Thyroid gland (tissue), 4 donors: ENCODE data around the gene ITIH5. TPM values are rescaled to one million over a fixed set of nuclear protein-coding genes. Genes with fewer than 3 reads are reported as not detected.

Experiments used
- DNase-seq, 2 donors: peaks; one replicate each; pipeline ENCODE4 v3.0.0-alpha.2; 2019
- H3K27ac ChIP-seq, 3 donors: fragments of 200-600 bp; sonication (generic); 1 replicate in 2 of 3; 2 replicates in 1 of 3; pipeline ENCODE4 v1.5.1; 2016 to 2019; ENCODE audit warnings: mild to moderate bottlenecking in 1 of 3, moderate library complexity in 1 of 3
- H3K27me3 ChIP-seq: fragments of 200-600 bp; sonication (generic); one replicate; pipeline ENCODE4 v1.5.1; 2019
- H3K36me3 ChIP-seq, 2 donors: fragments of 200-600 bp; sonication (generic); one replicate each; pipeline ENCODE4 v1.5.1; 2016 to 2019
- H3K4me1 ChIP-seq, 2 donors: fragments of 200-600 bp; sonication (generic); one replicate each; pipeline ENCODE4 v1.5.1; 2017 to 2019
- H3K4me3 ChIP-seq, 3 donors: fragments of 200-600 bp; sonication (generic); replicated peaks in 1 of 3; 1 replicate in 2 of 3; 2 replicates in 1 of 3; pipeline ENCODE4 v1.5.1; 2016; ENCODE audit warnings: mild to moderate bottlenecking in 1 of 3
- H3K9me3 ChIP-seq: fragments of 200-600 bp; sonication (generic); one replicate; pipeline ENCODE4 v1.5.1; 2017
- POLR2A ChIP-seq, 2 donors: fragments of 450-650 bp; IDR thresholded peaks; one replicate each; pipeline ENCODE4 v1.6.1; 2017; ENCODE audit warnings: antibody characterized with exemption in 2 of 2, mild to moderate bottlenecking in 2 of 2, moderate library complexity in 1 of 2
- WGBS, 2 donors: methylation state at CpG; one replicate each; pipeline ENCODE4 v1.1.5; 2017; 5-methylcytosine and 5-hydroxymethylcytosine counted together
- intact Hi-C: fragments of 100-400 bp; cut with DNase I; formaldehyde crosslinking; loops from one replicate; pipeline ENCODE4 v1.15.1; 2023
- total RNA-seq, 4 donors: library from RNA; depleted of rRNA; stranded (reverse); fragments of >200 nt; gene quantifications; one replicate each; pipeline ENCODE4 v1.2.3, GENCODE V29; 2016
- TF ChIP-seq, protein P1 (sequence below), 6 experiments: fragments of 200-600 bp in 3 of 6; fragments of 450-650 bp in 3 of 6; sonication (generic) in 3 of 6; IDR thresholded peaks; one replicate each; pipeline ENCODE4 v1.5.1; 2016 to 2019; ENCODE audit warnings: antibody characterized with exemption in 6 of 6, mild to moderate bottlenecking in 2 of 6, inconsistent platforms in 1 of 6, moderate library complexity in 1 of 6

ITIH5 gene
- total RNA-seq, 4 donors from 2014 or later, result 14.4 to 31.3 (median 20.2) TPM

DNA sequence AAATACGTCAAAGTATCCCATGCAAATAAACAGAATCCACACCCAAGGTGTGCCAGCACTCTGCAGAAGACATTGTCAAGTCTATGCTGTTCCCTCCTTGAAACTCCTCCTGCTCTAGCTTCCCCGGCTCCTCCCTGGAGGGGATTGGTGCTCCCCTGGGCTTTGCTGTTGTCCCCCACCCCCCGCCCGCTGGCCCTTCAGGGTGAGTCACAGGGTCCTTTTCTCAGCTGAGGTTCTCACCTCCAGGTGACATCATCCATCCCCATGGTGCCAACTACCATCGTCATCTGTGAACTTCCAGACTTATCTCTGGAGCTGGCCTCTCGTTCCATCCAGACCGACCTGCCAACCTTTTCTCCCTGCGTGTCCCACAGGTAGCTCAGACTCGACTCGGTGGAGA, 77.0 kb downstream of the ITIH5 start:
- Histone ChIP-seq H3K36me3 (no peaks in the 10 kb centered on the region), H3K4me3 (no peak overlapping the region), H3K9me3 (no peaks in the 10 kb centered on the region), H3K27me3 (no peaks in the 10 kb centered on the region), H3K27ac (no peak overlapping the region), H3K4me1 (no peaks in the 10 kb centered on the region)
- intact Hi-C loops, result no loop called here
- TF ChIP-seq, protein P1, sequence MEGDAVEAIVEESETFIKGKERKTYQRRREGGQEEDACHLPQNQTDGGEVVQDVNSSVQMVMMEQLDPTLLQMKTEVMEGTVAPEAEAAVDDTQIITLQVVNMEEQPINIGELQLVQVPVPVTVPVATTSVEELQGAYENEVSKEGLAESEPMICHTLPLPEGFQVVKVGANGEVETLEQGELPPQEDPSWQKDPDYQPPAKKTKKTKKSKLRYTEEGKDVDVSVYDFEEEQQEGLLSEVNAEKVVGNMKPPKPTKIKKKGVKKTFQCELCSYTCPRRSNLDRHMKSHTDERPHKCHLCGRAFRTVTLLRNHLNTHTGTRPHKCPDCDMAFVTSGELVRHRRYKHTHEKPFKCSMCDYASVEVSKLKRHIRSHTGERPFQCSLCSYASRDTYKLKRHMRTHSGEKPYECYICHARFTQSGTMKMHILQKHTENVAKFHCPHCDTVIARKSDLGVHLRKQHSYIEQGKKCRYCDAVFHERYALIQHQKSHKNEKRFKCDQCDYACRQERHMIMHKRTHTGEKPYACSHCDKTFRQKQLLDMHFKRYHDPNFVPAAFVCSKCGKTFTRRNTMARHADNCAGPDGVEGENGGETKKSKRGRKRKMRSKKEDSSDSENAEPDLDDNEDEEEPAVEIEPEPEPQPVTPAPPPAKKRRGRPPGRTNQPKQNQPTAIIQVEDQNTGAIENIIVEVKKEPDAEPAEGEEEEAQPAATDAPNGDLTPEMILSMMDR (IDR thresholded peaks at IDR 0.05), result no peak
- TF ChIP-seq POLR2A (IDR thresholded peaks at IDR 0.05), result no peak
- 86 to 94% methylated on average over 10 of the region's 10 CpGs for WGBS, 2 donors
- no peak for DNase-seq

DNA sequence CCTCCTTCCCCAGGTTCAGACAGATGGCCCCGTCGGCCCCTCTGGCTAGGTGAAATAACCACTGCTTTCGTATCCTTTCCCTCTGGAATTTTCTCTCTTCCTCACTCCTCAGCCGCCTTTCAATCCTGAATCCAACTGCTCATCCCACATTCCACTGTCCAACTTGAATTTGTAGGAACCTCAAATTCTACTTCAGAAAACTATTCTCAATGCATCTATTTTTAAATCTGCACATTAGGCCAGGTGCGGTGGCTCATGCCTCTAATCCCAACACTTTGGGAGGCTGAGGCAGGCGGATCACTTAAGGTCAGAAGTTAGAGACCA, 78.9 kb downstream of the ITIH5 start:
- no peak overlapping the region for H3K27ac ChIP-seq
- TF ChIP-seq, protein P1 (IDR thresholded peaks at IDR 0.05), result no peak
- H3K4me3 ChIP-seq, result no peak overlapping the region
- H3K9me3 ChIP-seq, result no peaks in the 10 kb centered on the region
- no peaks in the 10 kb centered on the region for H3K36me3 ChIP-seq
- no peaks in the 10 kb centered on the region for H3K27me3 ChIP-seq
- WGBS, 2 donors, result 92 to 95% methylated on average over 6 of the region's 6 CpGs
- no peaks in the 10 kb centered on the region for H3K4me1 ChIP-seq
- DNase-seq, result no peak
- intact Hi-C loops, result no loop called here

DNA sequence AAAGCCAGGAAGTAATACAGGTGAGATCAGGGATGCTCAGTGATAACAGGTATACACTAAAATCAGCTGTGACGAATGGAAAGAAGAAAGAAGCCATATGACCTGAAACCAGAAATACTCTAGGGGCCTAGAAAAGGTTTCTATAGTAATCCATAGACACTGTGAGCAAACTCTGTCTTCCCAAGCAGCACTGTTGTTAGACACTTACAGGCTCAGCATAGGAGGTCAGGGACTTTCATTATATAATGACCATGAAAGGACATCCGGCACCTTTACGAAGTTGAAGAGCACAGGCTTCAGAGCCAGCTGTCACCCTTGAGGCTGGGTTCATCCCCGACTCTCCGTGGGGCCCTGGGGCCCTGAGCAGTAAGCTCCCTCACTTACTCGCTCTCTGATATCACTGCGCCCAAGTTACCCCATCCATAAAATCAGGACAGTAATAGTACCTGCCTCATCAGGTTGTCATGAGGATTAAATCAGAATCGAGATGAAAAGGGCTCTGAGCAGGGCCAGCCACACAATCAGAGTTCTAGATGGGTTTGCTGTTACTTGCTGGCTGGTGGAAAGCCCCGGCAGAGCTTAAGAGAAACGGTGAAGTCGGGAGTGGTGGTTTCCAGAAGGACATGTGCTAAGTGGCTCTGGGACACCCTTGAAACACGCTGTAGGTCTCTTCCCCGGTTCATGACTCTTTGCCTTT, 79.5 kb downstream of the ITIH5 start:
- Histone ChIP-seq H3K4me1 (no peaks in the 10 kb centered on the region), H3K9me3 (no peaks in the 10 kb centered on the region), H3K27me3 (no peaks in the 10 kb centered on the region), H3K36me3 (no peaks in the 10 kb centered on the region), H3K4me3 (no peak overlapping the region), H3K27ac (no peak overlapping the region)
- intact Hi-C loops, result no loop called here
- TF ChIP-seq POLR2A (IDR thresholded peaks at IDR 0.05), result no peak
- WGBS, 2 donors, result 83 to 90% methylated on average over 13 of the region's 13 CpGs
- no peak for DNase-seq

DNA sequence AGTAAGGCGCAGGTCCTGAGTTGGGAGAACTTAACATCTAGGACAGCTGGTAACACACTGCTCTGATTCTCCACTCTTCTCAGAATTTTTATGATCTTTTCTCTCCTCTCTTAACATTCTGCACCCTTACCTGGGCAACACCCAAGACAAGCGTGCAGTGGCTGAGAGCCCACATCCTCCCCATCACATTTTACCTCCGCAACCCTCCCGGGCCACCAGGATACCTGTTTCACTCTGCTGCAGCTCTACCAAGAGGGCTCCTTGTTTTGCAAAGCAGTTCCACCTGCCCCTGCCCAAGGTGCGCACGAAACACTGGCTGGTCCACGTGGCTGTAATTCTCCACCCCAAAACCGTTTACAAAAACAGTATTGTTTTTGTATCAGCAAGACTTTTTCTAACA, 81.5 kb downstream of the ITIH5 start:
- Histone ChIP-seq H3K27ac (no peak overlapping the region), H3K4me3 (no peak overlapping the region), H3K4me1 (no peaks in the 10 kb centered on the region), H3K9me3 (no peaks in the 10 kb centered on the region), H3K36me3 (no peaks in the 10 kb centered on the region), H3K27me3 (no peaks in the 10 kb centered on the region)
- WGBS, 2 donors, result 78 to 83% methylated on average over 8 of the region's 8 CpGs
- no peak for DNase-seq
- intact Hi-C loops, result no loop called here
- TF ChIP-seq, protein P1 (IDR thresholded peaks at IDR 0.05), result no peak
- TF ChIP-seq POLR2A (IDR thresholded peaks at IDR 0.05), result no peak

DNA sequence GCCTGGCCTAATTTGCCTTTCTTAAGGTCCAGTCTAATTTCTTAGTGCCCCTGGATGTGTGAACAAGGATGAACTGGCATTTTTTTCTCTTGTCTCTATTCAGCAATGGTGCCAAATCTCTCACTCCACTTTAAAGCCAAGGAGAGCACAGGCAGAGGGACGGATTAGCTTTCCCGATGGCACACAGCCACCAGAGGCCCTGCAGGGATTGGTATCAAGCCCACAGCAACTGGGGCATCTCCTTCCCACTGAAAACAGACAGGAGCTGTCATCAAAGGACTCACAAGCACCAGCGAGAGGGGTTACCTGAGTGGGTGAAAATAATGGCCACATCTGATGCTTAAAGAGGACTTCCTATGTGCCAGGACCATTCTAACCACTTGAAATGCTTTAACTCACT, 83.1 kb downstream of the ITIH5 start:
- H3K4me3 ChIP-seq, result no peak overlapping the region
- no peaks in the 10 kb centered on the region for H3K4me1 ChIP-seq
- H3K27me3 ChIP-seq, result no peaks in the 10 kb centered on the region
- no peaks in the 10 kb centered on the region for H3K36me3 ChIP-seq
- 89 to 92% methylated on average over 3 of the region's 3 CpGs for WGBS, 2 donors
- H3K9me3 ChIP-seq, result no peaks in the 10 kb centered on the region
- no peak for DNase-seq
- TF ChIP-seq, protein P1 (IDR thresholded peaks at IDR 0.05), result no peak
- no peak for TF ChIP-seq POLR2A (IDR thresholded peaks at IDR 0.05)
- intact Hi-C loops, result no loop called here
- no peak overlapping the region for H3K27ac ChIP-seq
